Gastroesophageal sphincter (tissue), 3 donors: Measurements from ENCODE around the gene RYR3.

ENCODE experiments used
- EP300 ChIP-seq: sonication (generic); formaldehyde crosslinking; IDR thresholded peaks from one replicate; pipeline ENCODE4 v1.6.1; 2017; ENCODE audit warnings: antibody characterized with exemption, mild to moderate bottlenecking
- POLR2AphosphoS5 ChIP-seq: sonication (generic); formaldehyde crosslinking; IDR thresholded peaks from one replicate; pipeline ENCODE4 v1.6.1; 2017; ENCODE audit warnings: antibody characterized with exemption
- TF ChIP-seq, protein P1 (sequence below), 4 experiments: fragments of 200-600 bp in 2 of 4; fragments of 450-650 bp in 2 of 4; sonication (generic) in 1 of 4; IDR thresholded peaks; one replicate each; pipeline ENCODE4 v1.5.1; 2017 to 2019; ENCODE audit warnings: antibody characterized with exemption in 4 of 4, mild to moderate bottlenecking in 2 of 4, moderate library complexity in 2 of 4

DNA sequence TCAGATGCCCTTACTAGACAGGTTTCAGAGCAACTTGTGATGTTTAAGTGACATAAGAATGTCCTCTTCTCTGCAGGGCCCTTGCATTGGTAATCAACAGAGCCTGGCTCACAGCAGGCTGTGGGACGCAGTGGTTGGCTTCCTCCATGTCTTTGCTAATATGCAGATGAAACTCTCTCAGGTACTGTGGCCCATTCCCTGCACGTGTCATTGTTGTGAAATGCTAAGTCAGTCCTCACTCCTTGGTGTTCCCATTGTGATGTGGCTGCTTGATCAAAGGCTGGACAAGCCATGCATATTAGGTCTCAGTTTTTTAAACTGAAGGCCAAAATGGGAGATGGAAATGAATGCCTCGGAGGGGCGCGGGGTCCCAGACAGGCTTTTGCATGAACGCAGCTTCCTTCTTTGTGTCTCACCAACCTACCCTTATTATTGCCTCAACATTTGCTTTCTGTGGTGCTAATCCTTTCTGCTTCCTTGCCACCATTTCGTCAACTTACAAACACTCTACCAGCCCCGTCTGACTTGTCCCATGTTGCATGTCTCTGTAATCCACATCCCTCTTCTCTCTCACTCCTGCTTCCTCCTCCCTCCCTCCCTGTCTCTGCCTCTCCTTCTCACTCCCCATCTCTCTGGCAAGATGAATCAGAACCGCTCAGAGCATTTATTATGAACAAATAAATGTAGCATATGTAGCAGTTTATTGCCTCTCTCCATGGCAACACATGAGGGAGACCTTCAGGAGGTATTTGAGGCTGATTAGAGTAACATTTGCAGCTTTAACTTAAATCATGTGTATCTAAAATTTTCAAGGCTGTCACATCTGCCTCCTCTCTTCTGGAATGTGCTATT is 524.4 kb downstream of the RYR3 start:
- no peak for TF ChIP-seq EP300
- no peak for TF ChIP-seq POLR2AphosphoS5
- TF ChIP-seq, protein P1, sequence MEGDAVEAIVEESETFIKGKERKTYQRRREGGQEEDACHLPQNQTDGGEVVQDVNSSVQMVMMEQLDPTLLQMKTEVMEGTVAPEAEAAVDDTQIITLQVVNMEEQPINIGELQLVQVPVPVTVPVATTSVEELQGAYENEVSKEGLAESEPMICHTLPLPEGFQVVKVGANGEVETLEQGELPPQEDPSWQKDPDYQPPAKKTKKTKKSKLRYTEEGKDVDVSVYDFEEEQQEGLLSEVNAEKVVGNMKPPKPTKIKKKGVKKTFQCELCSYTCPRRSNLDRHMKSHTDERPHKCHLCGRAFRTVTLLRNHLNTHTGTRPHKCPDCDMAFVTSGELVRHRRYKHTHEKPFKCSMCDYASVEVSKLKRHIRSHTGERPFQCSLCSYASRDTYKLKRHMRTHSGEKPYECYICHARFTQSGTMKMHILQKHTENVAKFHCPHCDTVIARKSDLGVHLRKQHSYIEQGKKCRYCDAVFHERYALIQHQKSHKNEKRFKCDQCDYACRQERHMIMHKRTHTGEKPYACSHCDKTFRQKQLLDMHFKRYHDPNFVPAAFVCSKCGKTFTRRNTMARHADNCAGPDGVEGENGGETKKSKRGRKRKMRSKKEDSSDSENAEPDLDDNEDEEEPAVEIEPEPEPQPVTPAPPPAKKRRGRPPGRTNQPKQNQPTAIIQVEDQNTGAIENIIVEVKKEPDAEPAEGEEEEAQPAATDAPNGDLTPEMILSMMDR (IDR thresholded peaks at IDR 0.05): no peak
